IPS-18c (cell line): ENCODE data around the gene MEGF6.
"Not testable (repeated sequence)": the region's sequence is repeated elsewhere in the genome, so short reads cannot be mapped to it uniquely, and the experiment has no call there.

ENCODE experiments used
- H3K4me3 ChIP-seq: 2 replicates; pipeline ENCODE4 v1.7.0; 2013; ENCODE audit warnings: low read depth, mild to moderate bottlenecking, low read length, moderate library complexity; ENCODE audit not compliant: insufficient read depth
- H3K9me3 ChIP-seq: one replicate; pipeline ENCODE4 v1.6.1; 2013; ENCODE audit warnings: mild to moderate bottlenecking, low read length, moderate library complexity; ENCODE audit not compliant: control insufficient read depth, insufficient read depth

The MEGF6 gene

DNA sequence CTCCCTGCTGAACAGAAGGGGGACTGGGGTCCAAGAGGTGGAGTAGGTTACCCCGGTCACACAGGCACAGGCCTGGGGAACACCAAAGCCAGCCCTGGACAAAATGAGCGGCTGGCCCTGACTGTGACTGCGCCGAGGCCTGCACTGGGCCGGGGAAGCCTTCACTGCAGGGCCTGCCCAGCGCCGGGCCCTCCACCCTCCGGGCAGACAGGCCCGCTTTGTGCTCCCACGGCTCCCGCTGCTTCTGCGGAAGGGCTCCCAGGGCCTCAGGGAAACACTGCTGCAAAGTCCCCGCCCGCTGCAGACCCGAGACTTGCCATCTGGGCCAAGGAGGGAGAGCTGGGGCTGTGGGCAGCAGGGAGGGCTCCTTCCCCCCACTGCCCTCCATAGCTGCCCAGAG lies 35.3 kb downstream of the MEGF6 start:
- H3K4me3 ChIP-seq, result no peak overlapping the region

GRCh38 chr1:3575515-3575914 lies 35.8 kb downstream of the MEGF6 start:
- H3K9me3 ChIP-seq, H3K4me3 ChIP-seq: not testable (repeated sequence)

More for the DNA sequence above, 35.3 kb downstream of the MEGF6 start:
- H3K9me3 ChIP-seq, result no peaks in the 10 kb centered on the region

- Histone ChIP-seq H3K4me3 (no peak overlapping the region), H3K9me3 (no peaks in the 10 kb centered on the region)
Measured at GRCh38 chr1:3573500-3573899, 37.8 kb downstream of the MEGF6 start.

DNA sequence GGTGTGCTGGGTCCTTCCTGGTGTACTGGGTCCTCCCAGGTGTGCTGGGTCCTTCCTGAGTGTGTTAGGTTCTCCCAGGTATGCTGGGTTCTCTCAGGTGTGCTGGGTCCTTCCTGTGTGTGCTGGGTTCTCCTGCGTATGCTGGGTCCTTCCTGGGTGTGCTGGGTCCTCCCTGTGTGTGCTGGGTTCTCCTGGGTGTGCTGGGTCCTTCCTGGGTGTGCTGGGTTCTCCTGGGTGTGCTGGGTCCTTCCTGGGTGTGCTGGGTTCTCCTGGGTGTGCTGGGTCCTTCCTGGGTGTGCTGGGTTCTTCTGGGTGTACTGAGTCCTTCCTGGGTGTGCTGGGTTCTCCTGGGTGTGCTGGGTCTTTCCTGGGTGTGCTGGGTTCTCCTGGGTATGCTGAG lies 38.7 kb downstream of the MEGF6 start:
- H3K9me3 ChIP-seq, H3K4me3 ChIP-seq: not testable (repeated sequence)

- no peaks in the 10 kb centered on the region for H3K9me3 ChIP-seq
- no peak overlapping the region for H3K4me3 ChIP-seq
Measured at GRCh38 chr1:3571263-3571662, 40.0 kb downstream of the MEGF6 start.

- H3K9me3 ChIP-seq, result no peaks in the 10 kb centered on the region
- H3K4me3 ChIP-seq, result no peak overlapping the region
Measured at GRCh38 chr1:3570066-3570986, 41.0 kb downstream of the MEGF6 start.

GRCh38 chr1:3569436-3569835 lies 41.9 kb downstream of the MEGF6 start:
- H3K4me3 ChIP-seq, result no peak overlapping the region
- no peaks in the 10 kb centered on the region for H3K9me3 ChIP-seq

DNA sequence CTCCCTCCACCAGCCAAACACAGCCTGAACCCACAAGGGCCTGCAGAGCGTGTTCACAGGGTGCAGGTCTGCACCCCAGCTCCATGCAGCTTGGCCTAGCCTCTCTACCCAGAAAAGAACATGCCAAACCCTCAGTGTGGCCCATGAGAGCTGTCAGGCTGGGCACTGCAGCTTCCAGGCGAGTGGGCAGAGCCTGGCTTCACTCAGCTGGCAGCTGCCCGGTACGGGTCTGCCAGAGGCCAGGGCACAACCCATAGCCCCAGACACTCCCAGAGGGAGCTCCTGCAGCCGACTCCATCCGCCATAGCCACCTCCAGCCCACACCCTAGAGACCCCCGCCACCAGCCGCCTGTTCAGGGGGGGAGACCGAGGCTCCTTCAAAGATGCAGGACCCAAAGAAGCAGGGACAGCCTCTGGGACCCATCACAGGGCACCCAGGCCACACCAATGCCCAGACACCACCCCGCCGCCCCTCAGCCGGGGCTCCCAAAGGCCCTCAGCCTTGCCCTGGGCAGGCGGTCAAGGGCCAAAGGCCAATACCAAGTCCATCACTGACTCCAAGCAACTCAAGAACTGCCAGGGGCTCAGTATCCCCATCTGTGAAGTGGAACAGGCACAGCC lies 42.4 kb downstream of the MEGF6 start:
- H3K9me3 ChIP-seq, result no peaks in the 10 kb centered on the region
- H3K4me3 ChIP-seq, result no peak overlapping the region

DNA sequence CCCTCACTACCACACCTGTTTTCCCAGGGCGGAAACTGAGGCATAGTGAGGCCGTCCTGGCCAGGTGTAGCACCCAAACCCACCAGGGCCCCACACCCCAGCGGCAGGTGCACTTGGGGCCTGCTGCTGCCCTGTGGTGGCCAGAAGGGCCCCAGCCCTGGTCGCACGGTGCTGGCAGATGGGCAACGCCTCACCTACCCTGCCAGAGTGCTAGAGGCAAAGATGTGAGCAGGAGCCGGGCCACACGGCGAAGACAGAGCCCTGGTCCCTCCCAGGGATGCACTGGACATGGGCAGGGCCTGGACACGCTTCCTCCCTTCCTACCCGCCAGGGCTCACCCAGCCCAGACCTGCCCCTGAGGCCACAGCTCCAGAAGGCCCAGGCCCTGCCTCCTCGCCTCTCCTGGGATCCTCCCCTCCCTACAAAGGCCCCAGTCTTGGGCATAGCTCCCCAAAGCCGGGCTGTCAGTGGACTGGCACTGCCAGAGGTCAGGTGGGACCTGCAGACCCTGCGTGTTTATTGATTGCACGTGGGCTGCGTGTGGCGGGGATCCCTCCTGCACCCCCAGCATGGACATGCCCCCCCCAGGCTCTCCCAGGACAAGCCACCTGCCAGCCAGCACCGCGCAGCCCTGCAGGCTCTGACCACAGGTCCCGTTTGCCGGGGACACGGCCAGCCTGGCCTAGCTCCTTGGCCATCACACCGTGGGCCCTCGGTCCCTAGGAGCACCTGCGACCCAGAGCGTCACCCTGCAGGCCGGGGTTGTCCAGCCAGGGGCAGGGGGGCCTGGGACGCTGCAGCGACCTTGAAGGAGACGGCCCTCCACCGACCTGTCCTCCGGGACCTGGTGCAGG lies 44.1 kb downstream of the MEGF6 start:
- H3K9me3 ChIP-seq, result no peaks in the 10 kb centered on the region
- H3K4me3 ChIP-seq, result no peak overlapping the region

DNA sequence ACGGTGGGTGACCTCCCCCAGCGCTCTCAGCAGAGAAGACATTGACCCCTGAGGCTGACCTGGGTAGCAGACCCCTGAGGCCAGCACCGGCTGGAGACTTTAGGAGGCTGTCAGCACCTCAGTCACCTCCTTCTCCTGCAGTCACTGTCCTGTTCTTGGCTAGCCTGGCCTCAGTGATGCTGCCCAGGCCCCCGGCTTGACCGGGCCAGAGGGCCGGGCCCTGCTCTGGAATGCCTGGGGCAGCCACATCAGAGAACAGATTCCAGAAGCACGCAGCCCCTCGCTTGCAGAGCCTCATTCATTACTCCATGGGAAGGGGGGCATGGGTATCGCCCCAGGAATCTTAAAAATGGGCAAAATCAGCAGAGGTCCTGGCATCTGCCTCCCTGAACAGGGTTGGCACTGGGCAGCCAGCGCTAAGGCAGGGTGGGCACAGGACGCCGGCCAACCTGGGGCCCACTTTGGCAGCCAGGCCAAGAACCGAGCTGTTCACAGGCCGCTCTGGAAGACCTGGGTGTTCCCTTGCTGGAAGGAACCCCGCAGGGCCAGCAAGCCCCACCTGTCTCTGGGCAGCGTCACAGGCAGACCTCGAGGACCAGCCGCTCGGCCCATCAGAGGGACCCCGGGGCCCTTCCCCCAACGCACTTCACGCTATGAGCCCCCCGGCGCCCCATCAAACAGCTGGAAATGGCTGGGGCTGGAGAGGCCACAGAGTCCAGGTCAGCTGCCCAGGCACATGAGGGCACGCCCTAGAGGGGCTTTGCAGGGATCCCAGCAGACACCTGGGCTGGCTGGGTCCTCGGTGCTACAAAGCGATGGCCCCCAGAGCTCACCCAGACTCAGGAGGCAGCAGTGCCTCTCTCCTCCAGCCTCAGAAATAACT lies 45.1 kb downstream of the MEGF6 start:
- Histone ChIP-seq H3K4me3 (no peak overlapping the region), H3K9me3 (no peaks in the 10 kb centered on the region)

GRCh38 chr1:3564921-3565831 lies 46.1 kb downstream of the MEGF6 start:
- Histone ChIP-seq H3K9me3 (peaks cover 2% of the 10 kb centered on the region), H3K4me3 (no peak overlapping the region)

GRCh38 chr1:3563610-3564009 lies 47.7 kb downstream of the MEGF6 start:
- Histone ChIP-seq H3K9me3 (peaks cover 2% of the 10 kb centered on the region), H3K4me3 (no peak overlapping the region)

DNA sequence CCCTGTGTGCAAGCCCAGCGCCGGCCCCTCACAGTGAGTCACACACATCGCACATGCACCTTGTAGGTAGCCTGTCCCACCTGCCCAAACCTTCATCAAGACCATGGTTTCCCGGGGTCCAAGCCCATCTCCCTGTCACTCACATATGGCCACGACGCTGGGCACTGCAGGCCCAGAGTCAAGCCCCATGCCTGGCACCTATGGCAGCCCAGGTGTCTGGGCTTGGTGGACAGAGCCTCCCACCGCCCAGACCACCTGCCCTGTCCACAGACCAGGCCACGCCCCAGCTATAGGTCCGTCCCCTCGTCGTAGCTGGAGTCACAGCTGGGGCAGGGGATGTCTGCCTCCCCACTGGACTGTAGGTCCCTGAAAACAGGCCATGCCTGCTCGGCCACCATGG lies 48.2 kb downstream of the MEGF6 start:
- H3K4me3 ChIP-seq, result no peak overlapping the region

GRCh38 chr1:3562712-3563111 lies 48.6 kb downstream of the MEGF6 start:
- Histone ChIP-seq H3K4me3 (no peak overlapping the region), H3K9me3 (peaks cover 2% of the 10 kb centered on the region)

More for the DNA sequence above, 48.2 kb downstream of the MEGF6 start:
- H3K9me3 ChIP-seq, result peaks cover 2% of the 10 kb centered on the region

DNA sequence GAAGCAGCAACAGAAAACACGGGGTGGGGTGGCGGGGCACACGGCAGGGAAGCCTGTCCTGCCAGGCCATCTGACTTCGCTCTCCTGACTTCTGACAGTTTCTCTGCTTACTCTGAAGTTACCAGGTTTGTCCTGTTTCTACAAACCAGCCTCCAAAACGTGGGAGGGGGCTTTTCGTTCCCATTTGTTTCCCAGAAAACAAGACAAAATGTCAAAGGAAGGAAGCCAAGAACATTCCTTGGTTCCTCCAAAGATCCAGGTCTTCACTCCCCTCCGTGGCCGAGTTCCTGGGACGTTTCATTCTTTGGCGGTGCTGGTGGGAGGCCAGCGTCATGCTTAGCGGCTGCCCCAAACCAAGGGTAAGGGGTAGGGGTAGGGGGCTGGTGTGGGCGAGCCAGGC lies 49.6 kb downstream of the MEGF6 start:
- Histone ChIP-seq H3K4me3 (no peak overlapping the region), H3K9me3 (peaks cover 2% of the 10 kb centered on the region)

- H3K9me3 ChIP-seq, result peaks cover 2% of the 10 kb centered on the region
- no peak overlapping the region for H3K4me3 ChIP-seq
Measured at GRCh38 chr1:3560981-3561380, 50.3 kb downstream of the MEGF6 start.
